ENCODE measurements around the gene TMEM200A. TPM values are rescaled to one million over a fixed set of nuclear protein-coding genes. Genes with fewer than 3 reads are reported as not detected.

Gene TMEM200A
- polyA plus RNA-seq, 3 donors = not detected

DNA sequence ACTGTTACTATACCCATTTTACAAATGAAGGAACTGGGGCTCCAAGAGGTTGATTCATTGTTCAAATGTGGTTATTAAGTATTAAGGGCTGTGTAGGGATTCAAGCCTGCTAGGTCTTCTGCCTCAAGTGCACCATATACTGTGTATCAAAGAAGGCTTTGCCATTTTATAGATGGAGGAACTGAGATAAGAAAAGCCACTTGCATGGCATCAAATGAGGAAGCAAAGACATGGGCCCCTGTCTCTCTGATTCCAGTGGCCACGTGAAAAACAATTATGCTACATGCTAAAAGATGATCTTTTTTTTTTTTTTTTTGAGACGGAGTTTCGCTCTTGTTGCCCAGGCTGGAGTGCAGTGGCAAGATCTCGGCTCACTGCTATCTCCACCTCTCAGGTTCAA lies 67.0 kb downstream of the TMEM200A start:
- no peaks in the 10 kb centered on the region for H4K20me1 ChIP-seq (ENCODE audit: insufficient read depth, low read length)
- Mint-ChIP-seq H3K4me3 (no peak overlapping the region), H3K36me3 (no peaks in the 10 kb centered on the region), H3K27me3 (ENCODE audit: low read depth in 3 of 3) (peaks cover 0 to 1% (median 0%) of the 10 kb centered on the region in 3 donors), H3K9me3 (peaks cover 0 to 5% (median 0%) of the 10 kb centered on the region in 7 donors), H3K27ac (no peak overlapping the region), H3K4me1 (no peaks in the 10 kb centered on the region)
- DNase-seq = no peak
- no peaks in the 10 kb centered on the region for H3K79me2 ChIP-seq (ENCODE audit: insufficient read depth, low read length)
- H3K27me3 ChIP-seq (ENCODE audit: control insufficient read depth in 2 of 2, insufficient read depth in 2 of 2, low read length in 2 of 2) = no peaks in the 10 kb centered on the region
- H3K4me3 ChIP-seq (replicated peaks in 1 of 3; ENCODE audit: low read depth in 2 of 3, low read length in 3 of 3) = no peak overlapping the region
- H2AFZ ChIP-seq (ENCODE audit: insufficient read depth, low read depth, low read length, poor library complexity, severe bottlenecking) = no peak overlapping the region
- H3K4me1 ChIP-seq (ENCODE audit: control insufficient read depth in 1 of 2, insufficient read depth in 2 of 2, low read length in 2 of 2) = no peaks in the 10 kb centered on the region
- H3K36me3 ChIP-seq (replicated peaks in 1 of 2; ENCODE audit: control insufficient read depth in 1 of 2, insufficient read depth in 2 of 2, low read length in 2 of 2) = no peaks in the 10 kb centered on the region
- H3K4me2 ChIP-seq (replicated peaks; ENCODE audit: extremely low read depth, low read length, poor library complexity, severe bottlenecking) = no peak overlapping the region
- WGBS (ENCODE audit: insufficient coverage) = 0% methylated on average over 1 of the region's 4 CpGs
- TF ChIP-seq, protein P1, sequence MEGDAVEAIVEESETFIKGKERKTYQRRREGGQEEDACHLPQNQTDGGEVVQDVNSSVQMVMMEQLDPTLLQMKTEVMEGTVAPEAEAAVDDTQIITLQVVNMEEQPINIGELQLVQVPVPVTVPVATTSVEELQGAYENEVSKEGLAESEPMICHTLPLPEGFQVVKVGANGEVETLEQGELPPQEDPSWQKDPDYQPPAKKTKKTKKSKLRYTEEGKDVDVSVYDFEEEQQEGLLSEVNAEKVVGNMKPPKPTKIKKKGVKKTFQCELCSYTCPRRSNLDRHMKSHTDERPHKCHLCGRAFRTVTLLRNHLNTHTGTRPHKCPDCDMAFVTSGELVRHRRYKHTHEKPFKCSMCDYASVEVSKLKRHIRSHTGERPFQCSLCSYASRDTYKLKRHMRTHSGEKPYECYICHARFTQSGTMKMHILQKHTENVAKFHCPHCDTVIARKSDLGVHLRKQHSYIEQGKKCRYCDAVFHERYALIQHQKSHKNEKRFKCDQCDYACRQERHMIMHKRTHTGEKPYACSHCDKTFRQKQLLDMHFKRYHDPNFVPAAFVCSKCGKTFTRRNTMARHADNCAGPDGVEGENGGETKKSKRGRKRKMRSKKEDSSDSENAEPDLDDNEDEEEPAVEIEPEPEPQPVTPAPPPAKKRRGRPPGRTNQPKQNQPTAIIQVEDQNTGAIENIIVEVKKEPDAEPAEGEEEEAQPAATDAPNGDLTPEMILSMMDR (IDR thresholded peaks at IDR 0.05) = no peak
- H3K9me3 ChIP-seq (replicated peaks in 1 of 2; ENCODE audit: control insufficient read depth in 1 of 2, insufficient read depth in 1 of 2, low read length in 2 of 2) = no peaks in the 10 kb centered on the region
- H3K27ac ChIP-seq (ENCODE audit: low read depth in 1 of 2, low read length in 2 of 2) = no peak overlapping the region
- intact Hi-C loops (cut with micrococcal nuclease) = no loop called here
- no peak overlapping the region for H3K9ac ChIP-seq (ENCODE audit: insufficient read depth, low read length, poor library complexity, severe bottlenecking)

- Histone ChIP-seq H3K79me2 (ENCODE audit: insufficient read depth, low read length) (no peaks in the 10 kb centered on the region), H3K27me3 (ENCODE audit: control insufficient read depth in 2 of 2, insufficient read depth in 2 of 2, low read length in 2 of 2) (no peaks in the 10 kb centered on the region), H3K4me3 (replicated peaks in 1 of 3; ENCODE audit: low read depth in 2 of 3, low read length in 3 of 3) (no peak overlapping the region), H4K20me1 (ENCODE audit: insufficient read depth, low read length) (no peaks in the 10 kb centered on the region), H3K9me3 (replicated peaks in 1 of 2; ENCODE audit: control insufficient read depth in 1 of 2, insufficient read depth in 1 of 2, low read length in 2 of 2) (no peaks in the 10 kb centered on the region), H3K9ac (ENCODE audit: insufficient read depth, low read length, poor library complexity, severe bottlenecking) (no peak overlapping the region), H3K4me2 (replicated peaks; ENCODE audit: extremely low read depth, low read length, poor library complexity, severe bottlenecking) (no peak overlapping the region), H3K4me1 (ENCODE audit: control insufficient read depth in 1 of 2, insufficient read depth in 2 of 2, low read length in 2 of 2) (no peaks in the 10 kb centered on the region), H3K27ac (ENCODE audit: low read depth in 1 of 2, low read length in 2 of 2) (no peak overlapping the region), H2AFZ (ENCODE audit: insufficient read depth, low read depth, low read length, poor library complexity, severe bottlenecking) (no peak overlapping the region), H3K36me3 (replicated peaks in 1 of 2; ENCODE audit: control insufficient read depth in 1 of 2, insufficient read depth in 2 of 2, low read length in 2 of 2) (no peaks in the 10 kb centered on the region)
- H3K9me3 Mint-ChIP-seq = peaks cover 0 to 5% (median 0%) of the 10 kb centered on the region in 7 donors
- no peaks in the 10 kb centered on the region for H3K27me3 Mint-ChIP-seq (ENCODE audit: low read depth in 3 of 3)
- WGBS (ENCODE audit: insufficient coverage) = no CpG with 5 or more reads among the region's 3 CpGs
- no peak for DNase-seq
- H3K4me3 Mint-ChIP-seq = no peak overlapping the region
- TF ChIP-seq, protein P1 (IDR thresholded peaks at IDR 0.05) = no peak
- intact Hi-C loops (cut with micrococcal nuclease) = no loop called here
- no peak overlapping the region for H3K27ac Mint-ChIP-seq
- H3K4me1 Mint-ChIP-seq = no peaks in the 10 kb centered on the region
- no peaks in the 10 kb centered on the region for H3K36me3 Mint-ChIP-seq
Observed at GRCh38 chr6:130434174-130434873, 68.5 kb downstream of the TMEM200A start.

Measured in CD14-positive monocyte (primary cell).